Erythroblast (primary cell): ENCODE results near the gene ECE1.

Experiments used
- GATA1 ChIP-seq: IDR thresholded peaks from 2 replicates; pipeline ENCODE4 v1.6.1; 2011; ENCODE audit warnings: low read depth, mild to moderate bottlenecking, control low read depth, low read length, moderate library complexity
- POLR2A ChIP-seq: IDR thresholded peaks from 2 replicates; pipeline ENCODE4 v1.6.1; 2011; ENCODE audit warnings: mild to moderate bottlenecking, low read length

GRCh38 chr1:21188235-21188634 lies 102.0 kb downstream of the ECE1 start:
- TF ChIP-seq POLR2A (no peak), GATA1 (no peak)
